H9 (cell line): ENCODE results near the gene GEMIN4. TPM values are rescaled to one million over a fixed set of nuclear protein-coding genes. Genes with fewer than 3 reads are reported as not detected.

Experiments used
- DNase-seq: peaks from one replicate; pipeline ENCODE4 v3.0.0-alpha.2; 2017
- H2AFZ ChIP-seq: one replicate; pipeline ENCODE4 v1.6.1; 2013; ENCODE audit warnings: mild to moderate bottlenecking, low read length, control low read depth, moderate library complexity
- H2AK5ac ChIP-seq: 2 replicates; pipeline ENCODE4 v1.6.1; 2013; ENCODE audit warnings: low read length, control low read depth, mixed read lengths; ENCODE audit not compliant: insufficient read length
- H2BK120ac ChIP-seq: one replicate; pipeline ENCODE4 v1.6.1; 2013; ENCODE audit warnings: low read depth, mild to moderate bottlenecking, low read length, control low read depth, inconsistent platforms; ENCODE audit not compliant: poor library complexity, severe bottlenecking
- H2BK12ac ChIP-seq: 2 replicates; pipeline ENCODE4 v1.6.1; 2013; ENCODE audit warnings: low read length, control low read depth, mixed read lengths, low read depth; ENCODE audit not compliant: insufficient read length
- H2BK15ac ChIP-seq: 2 replicates; pipeline ENCODE4 v1.6.1; 2013; ENCODE audit warnings: low read depth, low read length, control low read depth
- H2BK20ac ChIP-seq: one replicate; pipeline ENCODE4 v1.6.1; 2013; ENCODE audit warnings: low read depth, mild to moderate bottlenecking, low read length, control low read depth, inconsistent platforms; ENCODE audit not compliant: poor library complexity, severe bottlenecking
- H2BK5ac ChIP-seq: 2 replicates; pipeline ENCODE4 v1.6.1; 2013; ENCODE audit warnings: low read length, control low read depth, mixed read lengths; ENCODE audit not compliant: insufficient read length
- H3K14ac ChIP-seq: 2 replicates; pipeline ENCODE4 v1.6.1; 2013; ENCODE audit warnings: low read length, control low read depth; ENCODE audit not compliant: insufficient read depth
- H3K18ac ChIP-seq: 2 replicates; pipeline ENCODE4 v1.6.1; 2013; ENCODE audit warnings: low read depth, mild to moderate bottlenecking, mixed read lengths, low read length, control low read depth; ENCODE audit not compliant: insufficient read length
- H3K23ac ChIP-seq: 2 replicates; pipeline ENCODE4 v1.6.1; 2013; ENCODE audit warnings: low read length, control low read depth, mixed read lengths, low read depth; ENCODE audit not compliant: insufficient read length
- H3K23me2 ChIP-seq: 2 replicates; pipeline ENCODE4 v1.6.1; 2013; ENCODE audit warnings: low read depth, mild to moderate bottlenecking, mixed read lengths, low read length, control low read depth; ENCODE audit not compliant: insufficient read length, poor library complexity, severe bottlenecking
- H3K27ac ChIP-seq: 2 replicates; pipeline ENCODE4 v1.5.1; 2013; ENCODE audit warnings: low read length, control low read depth, mixed read lengths, low read depth; ENCODE audit not compliant: insufficient read length
- H3K27me3 ChIP-seq: 2 replicates; pipeline ENCODE4 v1.6.1; 2013; ENCODE audit warnings: low read length, control low read depth, inconsistent platforms; ENCODE audit not compliant: insufficient read depth
- H3K4ac ChIP-seq: 2 replicates; pipeline ENCODE4 v1.6.1; 2013; ENCODE audit warnings: low read depth, mild to moderate bottlenecking, control low read depth, inconsistent platforms, low read length, moderate library complexity
- H3K4me1 ChIP-seq: 2 replicates; pipeline ENCODE4 v1.6.1; 2013; ENCODE audit warnings: low read length, control low read depth, inconsistent platforms; ENCODE audit not compliant: insufficient read depth
- H3K4me2 ChIP-seq: 2 replicates; pipeline ENCODE4 v1.6.1; 2013; ENCODE audit warnings: low read length, control low read depth, mixed read lengths; ENCODE audit not compliant: insufficient read length, insufficient read depth
- H3K56ac ChIP-seq: 2 replicates; pipeline ENCODE4 v1.6.1; 2013; ENCODE audit warnings: low read depth, mild to moderate bottlenecking, mixed read lengths, low read length, control low read depth; ENCODE audit not compliant: insufficient read length
- H3K79me1 ChIP-seq: 2 replicates; pipeline ENCODE4 v1.6.1; 2013; ENCODE audit warnings: low read depth, mild to moderate bottlenecking, moderate library complexity, low read length, control low read depth, inconsistent platforms; ENCODE audit not compliant: insufficient read depth, poor library complexity, severe bottlenecking
- H3K79me2 ChIP-seq: 2 replicates; pipeline ENCODE4 v1.6.1; 2013; ENCODE audit warnings: low read length, control low read depth, inconsistent platforms; ENCODE audit not compliant: insufficient read depth
- H3K9ac ChIP-seq: 2 replicates; pipeline ENCODE4 v1.6.1; 2013; ENCODE audit warnings: low read length, control low read depth, mixed read lengths; ENCODE audit not compliant: insufficient read length; ENCODE audit errors: extremely low read depth
- H3K9me3 ChIP-seq: one replicate; pipeline ENCODE4 v1.6.1; 2013; ENCODE audit warnings: low read depth, low read length, inconsistent platforms; ENCODE audit not compliant: control insufficient read depth
- H3T11ph ChIP-seq: one replicate; pipeline ENCODE4 v1.6.1; 2013; ENCODE audit warnings: mild to moderate bottlenecking, low read length, control low read depth, inconsistent platforms
- H4K20me1 ChIP-seq: one replicate; pipeline ENCODE4 v1.6.1; 2013; ENCODE audit not compliant: control insufficient read depth, insufficient read length, insufficient read depth
- H4K5ac ChIP-seq: 2 replicates; pipeline ENCODE4 v1.6.1; 2013; ENCODE audit warnings: low read depth, mild to moderate bottlenecking, mixed read lengths, low read length, control low read depth; ENCODE audit not compliant: insufficient read length
- H4K8ac ChIP-seq: replicated peaks from 2 replicates; pipeline ENCODE4 v1.6.1; 2013; ENCODE audit warnings: low read length, control low read depth, mixed read lengths, low read depth; ENCODE audit not compliant: insufficient read length
- H4K91ac ChIP-seq: 2 replicates; pipeline ENCODE4 v1.6.1; 2013; ENCODE audit warnings: low read depth, mild to moderate bottlenecking, moderate library complexity, mixed read lengths, low read length, control low read depth; ENCODE audit not compliant: insufficient read length
- H3K27ac Mint-ChIP-seq, 3 experiments: 2 replicates in 2 of 3; 3 replicates in 1 of 3; pipeline ENCODE4 v1.8.0; 2020 to 2021; ENCODE audit warnings: mixed read lengths in 3 of 3, mild to moderate bottlenecking in 1 of 3, moderate library complexity in 1 of 3
- H3K27me3 Mint-ChIP-seq: 2 replicates; pipeline ENCODE4 v1.8.0; 2021; ENCODE audit warnings: low read depth, mild to moderate bottlenecking, moderate library complexity, mixed read lengths
- H3K36me3 Mint-ChIP-seq, 3 experiments: 2 replicates in 2 of 3; 3 replicates in 1 of 3; pipeline ENCODE4 v1.8.0; 2020 to 2021; ENCODE audit warnings: low read depth in 3 of 3, mixed read lengths in 3 of 3; ENCODE audit not compliant: insufficient read depth in 1 of 3
- H3K4me1 Mint-ChIP-seq, 2 experiments: 2 replicates each; pipeline ENCODE4 v1.8.0; 2020; ENCODE audit warnings: mixed read lengths in 2 of 2
- H3K4me3 Mint-ChIP-seq, 2 experiments: 2 replicates in 1 of 2; 3 replicates in 1 of 2; pipeline ENCODE4 v1.8.0; 2020 to 2021; ENCODE audit warnings: mild to moderate bottlenecking in 2 of 2, mixed read lengths in 2 of 2, moderate library complexity in 1 of 2
- H3K9me3 Mint-ChIP-seq, 2 experiments: 2 replicates in 1 of 2; 3 replicates in 1 of 2; pipeline ENCODE4 v1.8.0; 2020; ENCODE audit warnings: mild to moderate bottlenecking in 2 of 2, mixed read lengths in 2 of 2, moderate library complexity in 1 of 2
- WGBS: extraction: QIAGEN DNeasy Blood & Tissue Kit; methylation state at CpG from one replicate; pipeline ENCODE4 v1.1.7; 2013; ENCODE audit warnings: missing lambda C conversion rate, low lambda C conversion rate, mixed read lengths; ENCODE audit not compliant: insufficient read length; ENCODE audit errors: extremely low coverage; 5-methylcytosine and 5-hydroxymethylcytosine counted together
- total RNA-seq: library from RNA; stranded (reverse); gene quantifications from 2 replicates; pipeline ENCODE4 v1.2.1, GENCODE V29; 2021
- TF ChIP-seq, protein P1 (sequence below): fragments of 200-600 bp; sonication (generic); conservative IDR thresholded peaks from 3 replicates; pipeline ENCODE4 v1.8.0; 2021; ENCODE audit warnings: antibody characterized with exemption, mild to moderate bottlenecking

GEMIN4 gene
- total RNA-seq, 1 experiment from 2014 or later = 56.8 TPM

DNA sequence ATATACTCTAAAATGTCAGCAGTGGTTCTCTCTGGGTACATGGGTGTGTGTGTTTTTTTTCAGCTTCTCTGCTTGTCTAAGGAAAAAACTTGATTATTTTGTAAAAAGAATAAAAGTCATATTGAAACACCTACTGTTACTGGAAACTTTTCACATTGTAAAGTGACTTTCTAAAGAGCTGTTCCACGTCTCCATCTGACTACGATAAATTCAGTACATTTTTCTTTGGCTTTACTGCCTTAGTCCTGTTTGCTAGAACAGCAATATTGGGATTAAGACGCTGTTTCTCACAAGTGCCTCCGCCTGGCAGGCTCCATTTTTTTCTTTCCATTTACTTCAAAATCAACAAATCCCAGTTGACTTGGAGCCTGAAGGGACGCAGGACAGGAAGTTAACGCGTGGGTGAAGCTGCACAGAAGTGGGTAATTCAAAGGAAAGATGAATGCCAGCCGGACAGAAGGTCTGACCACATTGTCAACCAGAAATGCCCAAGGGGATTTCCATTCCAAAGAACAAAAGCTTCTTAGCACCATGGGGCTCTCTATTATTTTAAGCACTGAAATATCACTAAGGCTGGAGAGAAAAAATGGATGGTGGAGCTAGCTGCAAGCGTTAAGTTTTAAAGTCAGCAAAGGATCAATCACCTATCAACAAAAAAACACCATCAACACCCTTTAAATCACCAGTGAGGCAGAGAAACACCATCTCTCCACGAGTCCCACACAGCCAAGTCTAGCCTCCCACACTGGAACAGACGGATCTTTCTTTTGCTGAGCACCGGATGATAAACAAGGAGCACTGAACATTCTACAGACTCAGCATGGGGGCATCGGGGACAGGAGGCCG lies 21.6 kb upstream of the GEMIN4 start:
- Histone ChIP-seq H3K14ac (no peak overlapping the region), H2BK12ac (no peak overlapping the region), H3K27ac (no peak overlapping the region), H3K79me2 (no peaks in the 10 kb centered on the region), H3K23me2 (no peaks in the 10 kb centered on the region), H3K56ac (no peak overlapping the region), H3K9ac (no peak overlapping the region), H4K20me1 (no peaks in the 10 kb centered on the region), H2BK20ac (no peak overlapping the region), H3K4me2 (no peak overlapping the region), H4K5ac (no peak overlapping the region), H3K79me1 (peaks cover 5% of the 10 kb centered on the region), H3K4ac (no peak overlapping the region), H4K8ac (no peak overlapping the region), H2BK5ac (no peak overlapping the region), H3K27me3 (no peaks in the 10 kb centered on the region), H2AK5ac (no peak overlapping the region), H2BK15ac (no peak overlapping the region), H3K9me3 (no peaks in the 10 kb centered on the region), H3K4me1 (no peaks in the 10 kb centered on the region), H3T11ph (no peak overlapping the region), H4K91ac (no peak overlapping the region), H2AFZ (no peak overlapping the region), H3K23ac (no peak overlapping the region), H3K18ac (no peak overlapping the region), H2BK120ac (no peak overlapping the region)
- Mint-ChIP-seq H3K27ac (peak overlapping the region in 1 of 3 experiments; percentile 22; a peak in 1 of 7 replicates), H3K9me3 (no peaks in the 10 kb centered on the region; a peak in 1 of 5 replicates), H3K4me1 (peaks cover 0 to 3% of the 10 kb centered on the region in 2 experiments; a peak in 1 of 4 replicates), H3K36me3 (peaks cover 54 to 92% (median 92%) of the 10 kb centered on the region in 3 experiments; a peak in 6 of 7 replicates), H3K27me3 (no peaks in the 10 kb centered on the region; the same call in 1 of the 2 replicates), H3K4me3 (no peak overlapping the region)
- TF ChIP-seq, protein P1, sequence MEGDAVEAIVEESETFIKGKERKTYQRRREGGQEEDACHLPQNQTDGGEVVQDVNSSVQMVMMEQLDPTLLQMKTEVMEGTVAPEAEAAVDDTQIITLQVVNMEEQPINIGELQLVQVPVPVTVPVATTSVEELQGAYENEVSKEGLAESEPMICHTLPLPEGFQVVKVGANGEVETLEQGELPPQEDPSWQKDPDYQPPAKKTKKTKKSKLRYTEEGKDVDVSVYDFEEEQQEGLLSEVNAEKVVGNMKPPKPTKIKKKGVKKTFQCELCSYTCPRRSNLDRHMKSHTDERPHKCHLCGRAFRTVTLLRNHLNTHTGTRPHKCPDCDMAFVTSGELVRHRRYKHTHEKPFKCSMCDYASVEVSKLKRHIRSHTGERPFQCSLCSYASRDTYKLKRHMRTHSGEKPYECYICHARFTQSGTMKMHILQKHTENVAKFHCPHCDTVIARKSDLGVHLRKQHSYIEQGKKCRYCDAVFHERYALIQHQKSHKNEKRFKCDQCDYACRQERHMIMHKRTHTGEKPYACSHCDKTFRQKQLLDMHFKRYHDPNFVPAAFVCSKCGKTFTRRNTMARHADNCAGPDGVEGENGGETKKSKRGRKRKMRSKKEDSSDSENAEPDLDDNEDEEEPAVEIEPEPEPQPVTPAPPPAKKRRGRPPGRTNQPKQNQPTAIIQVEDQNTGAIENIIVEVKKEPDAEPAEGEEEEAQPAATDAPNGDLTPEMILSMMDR = no peak
- no CpG with 5 or more reads among the region's 14 CpGs for WGBS
- no peak for DNase-seq
